HEK293 (cell line): Measurements from ENCODE around the gene HES5.

ENCODE experiments used
- MZF1 ChIP-seq: fragments of 450-650 bp; formaldehyde crosslinking; IDR thresholded peaks from 2 replicates; pipeline ENCODE4 v1.5.1; 2017; ENCODE audit warnings: missing biosample characterization, missing genetic modification characterization, borderline replicate concordance
- TF ChIP-seq, protein P1 (sequence below): fragments of 450-650 bp; formaldehyde crosslinking; IDR thresholded peaks from 2 replicates; pipeline ENCODE4 v1.5.1; 2016; ENCODE audit warnings: missing biosample characterization, missing genetic modification characterization

DNA sequence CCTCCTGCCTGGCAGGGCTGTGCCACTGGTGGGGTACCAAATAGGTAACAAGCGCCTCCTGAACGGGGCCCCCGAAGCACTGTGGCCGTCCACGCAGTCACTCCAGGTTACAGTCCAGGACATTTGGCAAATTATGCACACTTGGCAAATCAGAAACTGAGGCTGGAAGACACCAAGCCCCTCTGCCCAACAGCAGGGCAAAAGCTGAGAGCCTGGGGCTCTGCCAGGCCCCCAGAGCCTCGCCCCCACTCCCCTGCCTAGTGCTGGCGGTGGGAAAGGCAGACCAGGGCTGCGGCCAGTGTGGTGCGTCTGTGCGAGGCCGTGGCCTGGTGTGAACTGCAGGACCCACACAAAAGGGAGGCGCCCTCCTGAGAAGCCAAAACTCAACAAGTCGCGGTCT is 13.1 kb downstream of the HES5 start:
- no peak for TF ChIP-seq MZF1 (tag by site-specific recombination)
- TF ChIP-seq, protein P1, sequence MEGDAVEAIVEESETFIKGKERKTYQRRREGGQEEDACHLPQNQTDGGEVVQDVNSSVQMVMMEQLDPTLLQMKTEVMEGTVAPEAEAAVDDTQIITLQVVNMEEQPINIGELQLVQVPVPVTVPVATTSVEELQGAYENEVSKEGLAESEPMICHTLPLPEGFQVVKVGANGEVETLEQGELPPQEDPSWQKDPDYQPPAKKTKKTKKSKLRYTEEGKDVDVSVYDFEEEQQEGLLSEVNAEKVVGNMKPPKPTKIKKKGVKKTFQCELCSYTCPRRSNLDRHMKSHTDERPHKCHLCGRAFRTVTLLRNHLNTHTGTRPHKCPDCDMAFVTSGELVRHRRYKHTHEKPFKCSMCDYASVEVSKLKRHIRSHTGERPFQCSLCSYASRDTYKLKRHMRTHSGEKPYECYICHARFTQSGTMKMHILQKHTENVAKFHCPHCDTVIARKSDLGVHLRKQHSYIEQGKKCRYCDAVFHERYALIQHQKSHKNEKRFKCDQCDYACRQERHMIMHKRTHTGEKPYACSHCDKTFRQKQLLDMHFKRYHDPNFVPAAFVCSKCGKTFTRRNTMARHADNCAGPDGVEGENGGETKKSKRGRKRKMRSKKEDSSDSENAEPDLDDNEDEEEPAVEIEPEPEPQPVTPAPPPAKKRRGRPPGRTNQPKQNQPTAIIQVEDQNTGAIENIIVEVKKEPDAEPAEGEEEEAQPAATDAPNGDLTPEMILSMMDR (tag by site-specific recombination), result no peak
